ENCODE results near the gene PCAT6. TPM values are rescaled to one million over a fixed set of nuclear protein-coding genes. Genes with fewer than 3 reads are reported as not detected.

The PCAT6 gene
- total and polyA plus RNA-seq, 2 of the 8 experiments (the other 6 are each of a cell fraction or from before 2014, with no cell fraction given) = 4.6 to 14.7 TPM

- no peak for TF ChIP-seq CHD7 (IDR thresholded peaks at IDR 0.05; ENCODE audit: insufficient replicate concordance, low read length)
- TF ChIP-seq TAF1 (IDR thresholded peaks at IDR 0.05; ENCODE audit: low read depth, low read length) = peak; percentile 94
- TF ChIP-seq USF2 (IDR thresholded peaks at IDR 0.05; ENCODE audit: low read length) = no peak
- peak; percentile 99 to 100 for TF ChIP-seq SIN3A (conservative IDR thresholded peaks at IDR 0.05 in 1 of 2, IDR thresholded peaks at IDR 0.05 in 1 of 2; ENCODE audit: low read depth in 1 of 2, low read length in 2 of 2)
- peak; percentile 83 for TF ChIP-seq CREB1 (IDR thresholded peaks at IDR 0.05)
- peak; percentile 91 for TF ChIP-seq TBP (IDR thresholded peaks at IDR 0.05; ENCODE audit: low read depth, low read length)
- no peak for TF ChIP-seq MAFK (IDR thresholded peaks at IDR 0.05; ENCODE audit: low read depth, low read length)
- 0 out of 2 replicates have a peak, but pooled peaks have one; percentile 17 for TF ChIP-seq TCF12 (IDR thresholded peaks at IDR 0.05; ENCODE audit: low read depth, low read length)
- peak; percentile 81 for TF ChIP-seq SP1 (IDR thresholded peaks at IDR 0.05; ENCODE audit: low read depth, low read length)
- TF ChIP-seq TEAD4 (IDR thresholded peaks at IDR 0.05; ENCODE audit: low read depth, low read length) = no peak
These were observed at the start of gene PCAT6 (continued) for GRCh38 chr1:202810615-202811295.
